Measurements from ENCODE around the gene SLC35G6. TPM values are rescaled to one million over a fixed set of nuclear protein-coding genes. Genes with fewer than 3 reads are reported as not detected.

The SLC35G6 gene
- total RNA-seq, 3 donors from 2014 or later (not counting 1 experiment from before 2014, with no cell fraction given): not detected

DNA sequence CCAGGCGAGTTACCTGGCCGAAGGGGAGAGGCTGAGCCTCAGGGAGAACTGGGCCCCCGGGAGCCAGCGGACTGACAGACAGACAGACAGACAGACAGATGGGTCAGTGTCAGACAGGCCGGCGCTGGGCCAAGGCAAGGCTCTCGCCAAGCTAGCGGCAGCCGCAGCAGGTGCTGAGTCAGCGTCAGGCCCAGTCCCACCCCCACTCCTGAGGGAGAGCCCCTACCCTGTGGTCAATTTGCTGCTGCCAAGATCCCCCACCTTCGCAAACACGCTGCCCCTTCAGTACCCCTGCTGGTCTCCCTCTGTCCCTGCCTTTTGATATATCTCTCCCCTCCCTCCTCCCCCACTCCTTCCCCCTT is 40.4 kb upstream of the SLC35G6 start:
- Mint-ChIP-seq H3K4me3 (no peak overlapping the region), H3K9me3 (no peaks in the 10 kb centered on the region), H3K4me1 (peaks cover 32 to 51% of the 10 kb centered on the region in 2 donors), H3K36me3 (no peaks in the 10 kb centered on the region), H3K27ac (no peak overlapping the region), H3K27me3 (ENCODE audit: low read depth in 2 of 2) (peaks cover 45 to 53% of the 10 kb centered on the region in 2 donors)
- Histone ChIP-seq H3K4me1 (ENCODE audit: control insufficient read depth, insufficient read depth, low read length) (peaks cover 58% of the 10 kb centered on the region), H3K36me3 (ENCODE audit: control insufficient read depth, insufficient read depth, low read length) (no peaks in the 10 kb centered on the region), H3K9me3 (ENCODE audit: control insufficient read depth, insufficient read depth, low read length) (no peaks in the 10 kb centered on the region), H3K27ac (ENCODE audit: low read length) (no peak overlapping the region), H3K27me3 (ENCODE audit: control insufficient read depth, insufficient read depth, low read length) (peaks cover 49% of the 10 kb centered on the region), H3K4me3 (ENCODE audit: low read length) (no peak overlapping the region)
- intact Hi-C loops (cut with micrococcal nuclease): no loop called here
- ATAC-seq: no peak
- 7% methylated on average over 12 of the region's 12 CpGs for WGBS (ENCODE audit: insufficient coverage)
- DNase-seq: peak; percentile 21 to 25
- TF ChIP-seq, protein P1, sequence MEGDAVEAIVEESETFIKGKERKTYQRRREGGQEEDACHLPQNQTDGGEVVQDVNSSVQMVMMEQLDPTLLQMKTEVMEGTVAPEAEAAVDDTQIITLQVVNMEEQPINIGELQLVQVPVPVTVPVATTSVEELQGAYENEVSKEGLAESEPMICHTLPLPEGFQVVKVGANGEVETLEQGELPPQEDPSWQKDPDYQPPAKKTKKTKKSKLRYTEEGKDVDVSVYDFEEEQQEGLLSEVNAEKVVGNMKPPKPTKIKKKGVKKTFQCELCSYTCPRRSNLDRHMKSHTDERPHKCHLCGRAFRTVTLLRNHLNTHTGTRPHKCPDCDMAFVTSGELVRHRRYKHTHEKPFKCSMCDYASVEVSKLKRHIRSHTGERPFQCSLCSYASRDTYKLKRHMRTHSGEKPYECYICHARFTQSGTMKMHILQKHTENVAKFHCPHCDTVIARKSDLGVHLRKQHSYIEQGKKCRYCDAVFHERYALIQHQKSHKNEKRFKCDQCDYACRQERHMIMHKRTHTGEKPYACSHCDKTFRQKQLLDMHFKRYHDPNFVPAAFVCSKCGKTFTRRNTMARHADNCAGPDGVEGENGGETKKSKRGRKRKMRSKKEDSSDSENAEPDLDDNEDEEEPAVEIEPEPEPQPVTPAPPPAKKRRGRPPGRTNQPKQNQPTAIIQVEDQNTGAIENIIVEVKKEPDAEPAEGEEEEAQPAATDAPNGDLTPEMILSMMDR (IDR thresholded peaks at IDR 0.05): no peak

DNA sequence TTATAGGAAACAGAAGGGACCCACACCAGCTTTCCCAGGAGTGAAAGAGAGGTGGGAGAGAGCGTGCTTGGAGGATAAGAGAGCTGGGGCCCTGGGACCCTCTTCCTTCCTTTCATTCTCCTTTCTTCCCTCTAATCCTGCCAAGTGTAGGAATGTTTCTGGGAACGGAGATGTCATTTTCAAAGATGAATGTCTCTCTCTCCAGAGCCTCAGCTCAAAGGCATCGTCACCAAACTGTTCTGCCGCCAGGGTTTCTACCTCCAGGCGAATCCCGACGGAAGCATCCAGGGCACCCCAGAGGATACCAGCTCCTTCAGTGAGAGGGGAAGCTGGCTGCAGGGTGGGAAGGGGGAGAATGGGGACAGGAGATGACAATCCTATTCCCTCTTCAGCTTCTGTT is 40.0 kb upstream of the SLC35G6 start:
- no peaks in the 10 kb centered on the region for H3K9me3 Mint-ChIP-seq
- Histone ChIP-seq H3K36me3 (ENCODE audit: control insufficient read depth, insufficient read depth, low read length) (no peaks in the 10 kb centered on the region), H3K27ac (ENCODE audit: low read length) (no peak overlapping the region), H3K27me3 (ENCODE audit: control insufficient read depth, insufficient read depth, low read length) (peaks cover 54% of the 10 kb centered on the region), H3K9me3 (ENCODE audit: control insufficient read depth, insufficient read depth, low read length) (no peaks in the 10 kb centered on the region), H3K4me1 (ENCODE audit: control insufficient read depth, insufficient read depth, low read length) (peaks cover 58% of the 10 kb centered on the region), H3K4me3 (ENCODE audit: low read length) (no peak overlapping the region)
- intact Hi-C loops (cut with micrococcal nuclease): no loop called here
- 93% methylated on average over 6 of the region's 7 CpGs for WGBS (ENCODE audit: insufficient coverage)
- ATAC-seq (no peak), DNase-seq (no peak)
- H3K4me1 Mint-ChIP-seq: peaks cover 36 to 49% of the 10 kb centered on the region in 2 donors
- peaks cover 50 to 56% of the 10 kb centered on the region in 2 donors for H3K27me3 Mint-ChIP-seq (ENCODE audit: low read depth in 2 of 2)
- no peak overlapping the region for H3K27ac Mint-ChIP-seq
- no peak overlapping the region for H3K4me3 Mint-ChIP-seq
- H3K36me3 Mint-ChIP-seq: no peaks in the 10 kb centered on the region
- TF ChIP-seq, protein P1 (IDR thresholded peaks at IDR 0.05): no peak

DNA sequence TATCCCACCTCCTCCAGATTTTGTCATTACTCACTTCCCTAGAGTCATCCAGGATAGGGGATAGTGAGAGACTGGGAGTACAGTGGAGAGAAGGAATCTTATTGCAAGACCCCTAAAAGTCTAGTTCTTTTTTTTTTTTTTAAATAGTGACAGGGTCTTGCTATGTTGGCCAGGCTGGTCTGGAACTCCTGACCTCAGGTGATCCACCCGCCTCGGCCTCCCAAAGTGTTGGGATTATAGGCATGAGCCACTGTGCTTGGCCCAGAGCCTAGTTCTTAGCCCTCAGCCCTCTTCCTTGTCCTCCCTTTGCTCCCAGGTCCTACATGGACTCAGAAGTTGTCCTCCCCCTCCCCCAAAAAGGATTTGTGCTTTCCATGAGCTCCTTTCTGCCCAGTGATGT is 39.1 kb upstream of the SLC35G6 start:
- WGBS (ENCODE audit: insufficient coverage): 88% methylated on average over 2 of the region's 2 CpGs
- Mint-ChIP-seq H3K27ac (no peak overlapping the region), H3K36me3 (no peaks in the 10 kb centered on the region), H3K4me3 (no peak overlapping the region), H3K27me3 (ENCODE audit: low read depth in 2 of 2) (peaks cover 56 to 59% of the 10 kb centered on the region in 2 donors), H3K4me1 (peaks cover 31 to 45% of the 10 kb centered on the region in 2 donors), H3K9me3 (no peaks in the 10 kb centered on the region)
- peaks cover 55% of the 10 kb centered on the region for H3K4me1 ChIP-seq (ENCODE audit: control insufficient read depth, insufficient read depth, low read length)
- DNase-seq (no peak), ATAC-seq (no peak)
- no peaks in the 10 kb centered on the region for H3K9me3 ChIP-seq (ENCODE audit: control insufficient read depth, insufficient read depth, low read length)
- TF ChIP-seq, protein P1 (IDR thresholded peaks at IDR 0.05): no peak
- no peak overlapping the region for H3K27ac ChIP-seq (ENCODE audit: low read length)
- H3K27me3 ChIP-seq (ENCODE audit: control insufficient read depth, insufficient read depth, low read length): peaks cover 60% of the 10 kb centered on the region
- no peaks in the 10 kb centered on the region for H3K36me3 ChIP-seq (ENCODE audit: control insufficient read depth, insufficient read depth, low read length)
- intact Hi-C loops (cut with micrococcal nuclease): no loop called here
- H3K4me3 ChIP-seq (ENCODE audit: low read length): no peak overlapping the region
